Activated CD4-positive, alpha-beta memory T cell treated with anti-CD3 and anti-CD28 coated beads for 36 hours (primary cell): ENCODE results near the gene CNTN4. TPM values are rescaled to one million over a fixed set of nuclear protein-coding genes. Genes with fewer than 3 reads are reported as not detected.
"Not testable (repeated sequence)": the region's sequence is repeated elsewhere in the genome, so short reads cannot be mapped to it uniquely, and the experiment has no call there.

ENCODE experiments used
- CTCF ChIA-PET: fragments of 350-600 bp; sonication (Branson Sonifier 250); formaldehyde crosslinking; loops from one replicate; lab custom pipeline; 2021; ENCODE audit warnings: antibody characterized with exemption, inconsistent platforms; lab: Charles Lee
- POLR2A ChIA-PET: fragments of 350-600 bp; sonication (Branson Sonifier 250); formaldehyde crosslinking; loops from one replicate; lab custom pipeline; 2021; ENCODE audit warnings: antibody characterized with exemption; lab: Charles Lee
- DNase-seq: peaks from one replicate; pipeline ENCODE4 v3.0.0-alpha.2; 2020
- H3K27ac Mint-ChIP-seq: one replicate; pipeline ENCODE4 v1.8.0; 2021; ENCODE audit warnings: mixed read lengths
- H3K27me3 Mint-ChIP-seq: one replicate; pipeline ENCODE4 v1.8.0; 2021; ENCODE audit warnings: mixed read lengths
- H3K36me3 Mint-ChIP-seq: one replicate; pipeline ENCODE4 v1.8.0; 2021; ENCODE audit warnings: mixed read lengths
- H3K4me1 Mint-ChIP-seq: one replicate; pipeline ENCODE4 v1.8.0; 2021; ENCODE audit warnings: low read depth, mixed read lengths
- H3K4me3 Mint-ChIP-seq: one replicate; pipeline ENCODE4 v1.8.0; 2021; ENCODE audit warnings: mild to moderate bottlenecking, mixed read lengths
- H3K9me3 Mint-ChIP-seq: one replicate; pipeline ENCODE4 v1.8.0; 2021; ENCODE audit warnings: mixed read lengths
- intact Hi-C: fragments of 100-400 bp; cut with micrococcal nuclease; formaldehyde crosslinking; loops from one replicate; pipeline ENCODE4 v1.15.1; 2023
- total RNA-seq, 2 experiments: library from RNA; stranded (reverse); gene quantifications; one replicate each; pipeline ENCODE4 v1.2.3, GENCODE V29; 2021

The CNTN4 gene
- total RNA-seq, 2 experiments from 2014 or later: not detected

DNA sequence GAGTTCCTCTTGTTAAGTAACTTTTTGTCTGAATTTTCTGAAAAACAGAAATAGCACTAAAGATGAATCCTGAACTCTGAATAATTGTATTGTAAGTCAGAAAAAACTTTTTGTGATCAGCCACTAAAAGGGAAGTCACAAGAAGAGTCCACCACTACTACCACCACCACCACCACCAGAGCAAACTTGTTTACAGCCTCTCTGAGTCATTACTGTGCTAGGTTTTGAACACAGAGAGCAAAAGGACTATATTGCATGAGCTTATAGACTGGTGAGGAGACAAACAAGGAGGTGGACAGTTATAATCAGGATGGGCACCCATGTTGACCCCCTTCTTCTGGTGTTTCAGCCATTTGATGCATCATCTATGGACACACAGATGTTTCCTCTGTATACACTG is 869.8 kb downstream of the CNTN4 start:
- Mint-ChIP-seq H3K36me3 (no peaks in the 10 kb centered on the region), H3K27me3 (peaks cover 15% of the 10 kb centered on the region), H3K4me1 (no peaks in the 10 kb centered on the region), H3K27ac (no peak overlapping the region), H3K4me3 (no peak overlapping the region), H3K9me3 (no peaks in the 10 kb centered on the region)
- no peak for DNase-seq
- CTCF ChIA-PET: no interaction called here
- intact Hi-C loops: no loop called here
- POLR2A ChIA-PET: no interaction called here

DNA sequence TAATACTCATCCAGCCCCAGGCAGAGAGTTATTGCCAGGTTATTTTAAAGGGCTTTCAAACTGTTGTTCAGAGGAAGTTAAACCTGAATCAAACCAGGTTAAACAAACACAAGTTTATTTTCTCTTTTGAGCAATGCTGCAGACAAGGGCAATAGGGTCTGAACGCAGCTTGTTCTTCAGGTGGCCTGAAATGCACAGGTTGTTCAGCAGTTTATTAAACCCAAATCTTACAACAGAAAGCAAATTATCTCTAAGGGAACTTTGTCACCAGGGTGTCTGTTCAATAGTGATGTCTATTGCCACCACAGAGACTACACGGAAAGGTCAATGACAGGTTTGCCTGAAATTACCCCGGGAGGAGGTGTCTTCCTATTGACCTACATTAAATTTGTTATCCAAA is 877.5 kb downstream of the CNTN4 start:
- H3K9me3 Mint-ChIP-seq: no peaks in the 10 kb centered on the region
- H3K36me3 Mint-ChIP-seq: no peaks in the 10 kb centered on the region
- no peak overlapping the region for H3K4me3 Mint-ChIP-seq
- POLR2A ChIA-PET: no interaction called here
- H3K27me3 Mint-ChIP-seq: peaks cover 6% of the 10 kb centered on the region
- CTCF ChIA-PET: no interaction called here
- H3K4me1 Mint-ChIP-seq: no peaks in the 10 kb centered on the region
- no peak for DNase-seq
- H3K27ac Mint-ChIP-seq: no peak overlapping the region
- intact Hi-C loops: no loop called here

- H3K27me3 Mint-ChIP-seq: peaks cover 6% of the 10 kb centered on the region
- H3K4me1 Mint-ChIP-seq: no peaks in the 10 kb centered on the region
- intact Hi-C loops: no loop called here
- H3K27ac Mint-ChIP-seq: no peak overlapping the region
- no peaks in the 10 kb centered on the region for H3K36me3 Mint-ChIP-seq
- no peaks in the 10 kb centered on the region for H3K9me3 Mint-ChIP-seq
- CTCF ChIA-PET: no interaction called here
- POLR2A ChIA-PET: no interaction called here
- DNase-seq: no peak
- no peak overlapping the region for H3K4me3 Mint-ChIP-seq
Observed at GRCh38 chr3:2976796-2977195, 878.1 kb downstream of the CNTN4 start.

- H3K27ac Mint-ChIP-seq: no peak overlapping the region
- no peak overlapping the region for H3K4me3 Mint-ChIP-seq
- intact Hi-C loops: no loop called here
- peaks cover 4% of the 10 kb centered on the region for H3K27me3 Mint-ChIP-seq
- H3K4me1 Mint-ChIP-seq: no peaks in the 10 kb centered on the region
- H3K36me3 Mint-ChIP-seq: no peaks in the 10 kb centered on the region
- ChIA-PET POLR2A (no interaction called here), CTCF (no interaction called here)
- no peaks in the 10 kb centered on the region for H3K9me3 Mint-ChIP-seq
- DNase-seq: no peak
Observed at GRCh38 chr3:2978977-2979732, 880.5 kb downstream of the CNTN4 start.

- H3K36me3 Mint-ChIP-seq: no peaks in the 10 kb centered on the region
- CTCF ChIA-PET: no interaction called here
- POLR2A ChIA-PET: interaction anchor here (0.6 kb wide), 1 partner anchor 35 kb away, joined by 3 read pairs; no protein-coding TSS in a partner anchor
- H3K4me3 Mint-ChIP-seq: no peak overlapping the region
- intact Hi-C loops: no loop called here
- H3K4me1 Mint-ChIP-seq: no peaks in the 10 kb centered on the region
- no peak overlapping the region for H3K27ac Mint-ChIP-seq
- H3K27me3 Mint-ChIP-seq: no peaks in the 10 kb centered on the region
- no peaks in the 10 kb centered on the region for H3K9me3 Mint-ChIP-seq
- no peak for DNase-seq
Observed at GRCh38 chr3:2984005-2984830, 885.6 kb downstream of the CNTN4 start.

- no peaks in the 10 kb centered on the region for H3K27me3 Mint-ChIP-seq
- DNase-seq: no peak
- H3K9me3 Mint-ChIP-seq: no peaks in the 10 kb centered on the region
- intact Hi-C loops: no loop called here
- ChIA-PET POLR2A (interaction anchor here (0.6 kb wide), 1 partner anchor 36 kb away, joined by 3 read pairs; no protein-coding TSS in a partner anchor), CTCF (no interaction called here)
- H3K27ac Mint-ChIP-seq: no peak overlapping the region
- H3K4me1 Mint-ChIP-seq: no peaks in the 10 kb centered on the region
- no peak overlapping the region for H3K4me3 Mint-ChIP-seq
- no peaks in the 10 kb centered on the region for H3K36me3 Mint-ChIP-seq
Observed at GRCh38 chr3:2984831-2985220, 886.2 kb downstream of the CNTN4 start.

DNA sequence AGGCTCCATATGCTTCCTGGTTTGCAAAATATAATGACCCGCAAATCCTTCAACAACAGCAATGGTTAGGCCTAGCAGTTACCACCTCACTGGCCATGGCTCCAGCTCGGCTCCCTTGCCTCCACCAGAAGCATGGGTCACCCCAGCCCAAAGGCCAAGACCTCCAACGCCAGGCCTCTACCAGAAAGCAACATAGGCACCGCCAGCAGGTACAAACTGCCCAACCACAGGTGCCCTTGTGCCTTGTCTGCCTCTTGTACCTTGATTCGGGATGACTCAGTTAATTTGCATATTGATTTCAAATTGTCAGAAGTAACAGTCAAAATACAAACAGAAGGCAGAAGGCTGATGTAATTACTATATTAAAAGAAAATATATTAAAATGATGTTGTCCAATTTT is 886.8 kb downstream of the CNTN4 start:
- no peaks in the 10 kb centered on the region for H3K4me1 Mint-ChIP-seq

DNA sequence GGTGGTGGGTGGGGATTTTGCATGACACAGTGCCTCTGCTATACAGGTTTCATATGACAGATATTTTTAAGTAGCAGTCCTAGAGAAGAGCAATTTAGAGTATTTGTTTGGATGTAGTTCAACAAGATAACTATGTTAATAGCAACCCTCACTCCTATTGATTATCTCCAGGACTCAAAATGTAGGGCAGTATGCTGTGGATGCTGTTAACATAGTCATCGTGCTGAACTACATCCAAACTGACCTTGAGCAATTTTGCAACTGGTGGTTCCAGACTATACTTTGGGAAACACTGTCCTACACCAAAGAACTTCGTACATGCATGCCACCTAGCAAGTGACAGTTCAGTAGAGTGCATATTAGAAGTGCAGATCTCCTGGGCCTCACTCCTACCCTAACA is 893.9 kb downstream of the CNTN4 start:
- intact Hi-C loops: no loop called here
- H3K9me3 Mint-ChIP-seq: no peaks in the 10 kb centered on the region
- peaks cover 3% of the 10 kb centered on the region for H3K27me3 Mint-ChIP-seq
- ChIA-PET POLR2A (no interaction called here), CTCF (no interaction called here)
- DNase-seq: no peak
- H3K27ac Mint-ChIP-seq: no peak overlapping the region
- H3K4me3 Mint-ChIP-seq: no peak overlapping the region
- H3K4me1 Mint-ChIP-seq: peaks cover 2% of the 10 kb centered on the region
- H3K36me3 Mint-ChIP-seq: no peaks in the 10 kb centered on the region

More for the DNA sequence above, 886.8 kb downstream of the CNTN4 start:
- DNase-seq: no peak
- POLR2A ChIA-PET: no interaction called here
- Mint-ChIP-seq H3K27me3 (no peaks in the 10 kb centered on the region), H3K36me3 (no peaks in the 10 kb centered on the region), H3K4me3 (no peak overlapping the region), H3K9me3 (no peaks in the 10 kb centered on the region), H3K27ac (no peak overlapping the region)
- intact Hi-C loops: no loop called here
- CTCF ChIA-PET: no interaction called here

DNA sequence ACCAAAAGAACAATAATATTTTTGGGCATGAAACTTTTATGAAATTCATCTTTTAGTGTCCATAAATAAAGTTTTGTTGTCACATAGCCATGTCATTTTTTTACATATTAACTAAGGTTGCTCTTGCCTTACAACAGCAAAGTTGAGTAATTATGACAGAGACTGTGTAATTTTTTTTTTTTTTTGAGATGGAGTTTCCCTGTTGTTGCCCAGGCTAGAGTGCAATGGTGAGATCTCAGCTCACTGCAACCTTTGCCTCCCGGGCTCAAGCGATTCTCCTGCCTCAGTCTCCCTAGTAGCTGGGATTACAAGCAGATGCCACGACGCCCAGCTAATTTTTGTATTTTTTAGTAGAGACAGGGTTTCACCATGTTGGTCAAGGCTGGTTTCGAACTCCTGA is 894.5 kb downstream of the CNTN4 start:
- H3K27me3 Mint-ChIP-seq, CTCF ChIA-PET, H3K27ac Mint-ChIP-seq, intact Hi-C loops, POLR2A ChIA-PET, H3K9me3 Mint-ChIP-seq, H3K4me1 Mint-ChIP-seq, H3K4me3 Mint-ChIP-seq, H3K36me3 Mint-ChIP-seq, DNase-seq: not testable (repeated sequence)

DNA sequence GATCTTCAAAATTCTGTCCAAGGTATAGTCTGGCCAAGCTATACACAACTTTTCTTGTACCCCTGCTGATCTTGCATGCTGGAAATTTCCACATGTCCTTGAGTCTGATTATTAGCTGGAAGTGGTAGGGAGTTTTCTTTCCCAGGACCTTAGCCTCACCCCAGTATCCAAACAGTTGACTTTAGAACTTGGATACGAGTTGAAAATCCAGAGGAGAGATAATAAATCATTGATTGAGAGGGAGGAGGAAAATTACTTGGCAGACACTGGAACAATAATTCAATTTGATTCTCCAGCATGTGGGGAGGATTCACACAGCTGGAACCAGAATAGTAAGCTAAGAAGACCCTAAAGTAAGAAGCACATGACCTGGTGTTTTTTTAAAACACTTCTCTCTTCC is 895.1 kb downstream of the CNTN4 start:
- ChIA-PET CTCF (interaction anchor here (0.6 kb wide), 1 partner anchor 129 kb away, joined by 4 read pairs; no protein-coding TSS in a partner anchor), POLR2A (no interaction called here)
- Mint-ChIP-seq H3K27me3 (peaks cover 3% of the 10 kb centered on the region), H3K36me3 (no peaks in the 10 kb centered on the region), H3K4me3 (no peak overlapping the region), H3K27ac (no peak overlapping the region), H3K4me1 (peaks cover 2% of the 10 kb centered on the region), H3K9me3 (no peaks in the 10 kb centered on the region)
- intact Hi-C loops: no loop called here
- no peak for DNase-seq

GRCh38 chr3:2995195-2995594 is 896.5 kb downstream of the CNTN4 start:
- CTCF ChIA-PET: no interaction called here
- POLR2A ChIA-PET: no interaction called here
- intact Hi-C loops: no loop called here
- H3K4me3 Mint-ChIP-seq: no peak overlapping the region
- no peaks in the 10 kb centered on the region for H3K36me3 Mint-ChIP-seq
- no peak for DNase-seq
- H3K27ac Mint-ChIP-seq: no peak overlapping the region
- peaks cover 6% of the 10 kb centered on the region for H3K9me3 Mint-ChIP-seq
- H3K4me1 Mint-ChIP-seq: peaks cover 2% of the 10 kb centered on the region
- H3K27me3 Mint-ChIP-seq: peaks cover 3% of the 10 kb centered on the region

DNA sequence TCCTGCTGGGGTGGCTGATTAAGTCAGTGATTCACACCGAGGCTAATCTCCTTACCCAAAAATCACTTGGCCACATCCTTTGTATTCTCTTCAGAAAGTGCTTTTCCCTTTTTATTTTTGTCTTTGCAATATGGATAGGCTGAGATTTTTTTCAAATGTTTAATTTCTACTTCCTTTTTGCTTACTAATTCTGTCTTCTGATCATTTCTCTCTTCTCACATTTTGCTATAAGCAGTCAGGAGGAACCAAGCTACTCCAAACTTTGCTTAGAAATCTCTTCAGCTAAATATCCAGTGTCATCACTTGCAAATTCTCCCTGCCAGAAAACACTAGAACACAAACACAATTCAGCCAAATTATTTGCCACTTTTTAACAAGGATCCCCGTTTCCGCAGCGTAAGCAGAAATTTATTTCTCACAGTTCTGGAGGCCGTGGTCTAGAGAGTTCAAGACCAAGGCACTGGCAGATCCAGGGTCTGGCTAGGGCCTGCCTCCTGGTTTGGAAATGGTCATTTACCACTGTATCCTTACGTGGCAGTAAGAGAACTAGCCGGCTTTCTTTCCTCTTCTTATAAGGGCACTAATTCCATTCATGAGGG is 906.6 kb downstream of the CNTN4 start:
- no peak overlapping the region for H3K4me3 Mint-ChIP-seq
- no peaks in the 10 kb centered on the region for H3K27me3 Mint-ChIP-seq
- no peak for DNase-seq
- intact Hi-C loops: no loop called here
- ChIA-PET CTCF (no interaction called here), POLR2A (no interaction called here)
- no peaks in the 10 kb centered on the region for H3K36me3 Mint-ChIP-seq
- H3K27ac Mint-ChIP-seq: no peak overlapping the region
- H3K9me3 Mint-ChIP-seq: no peaks in the 10 kb centered on the region
- H3K4me1 Mint-ChIP-seq: no peaks in the 10 kb centered on the region
